OCI-LY7 (cell line): ENCODE results near the gene MORF4L1. TPM values are rescaled to one million over a fixed set of nuclear protein-coding genes. Genes with fewer than 3 reads are reported as not detected.

ENCODE experiments used
- BruUV-seq: library from RNA; stranded (reverse); fragments of 400-500 nt; replicated peaks from 2 replicates; lab custom pipeline; 2021; lab: Mats Ljungman, UMichigan
- CTCF ChIA-PET: fragments of 300-600 bp; sonication (Branson Sonifier 250); formaldehyde crosslinking; loops from one replicate; lab custom pipeline; 2022; ENCODE audit warnings: antibody characterized with exemption; ENCODE audit not compliant: unreplicated experiment; lab: Charles Lee
- POLR2A ChIA-PET: fragments of 300-600 bp; sonication (Branson Sonifier 250); formaldehyde crosslinking; loops from one replicate; lab custom pipeline; 2022; ENCODE audit warnings: antibody characterized with exemption; lab: Charles Lee
- DNase-seq: peaks from one replicate; pipeline ENCODE4 v3.0.0-alpha.2; 2015; ENCODE audit warnings: low spot score
- H2AFZ ChIP-seq: fragments of 200-600 bp; sonication (generic), shearing (Covaris generic); 2 replicates; pipeline ENCODE4 v1.6.1; 2014; ENCODE audit warnings: mild to moderate bottlenecking, antibody characterized with exemption, low read length, moderate library complexity
- H3K27ac ChIP-seq: fragments of 200-600 bp; sonication (generic); 2 replicates; pipeline ENCODE4 v1.5.1; 2014; ENCODE audit warnings: mixed run types, low read depth, mild to moderate bottlenecking, moderate library complexity, low read length, inconsistent platforms; ENCODE audit not compliant: poor library complexity, severe bottlenecking
- H3K36me3 ChIP-seq: fragments of 200-600 bp; sonication (generic); 2 replicates; pipeline ENCODE4 v1.6.1; 2014; ENCODE audit warnings: mild to moderate bottlenecking, antibody characterized with exemption, low read length, moderate library complexity, mixed read lengths; ENCODE audit not compliant: insufficient read depth
- H3K4me1 ChIP-seq: fragments of 200-600 bp; sonication (generic); 2 replicates; pipeline ENCODE4 v1.5.1; 2014; ENCODE audit warnings: mild to moderate bottlenecking, low read length; ENCODE audit not compliant: insufficient read depth, poor library complexity, severe bottlenecking
- H3K4me2 ChIP-seq: fragments of 200-600 bp; sonication (generic); 2 replicates; pipeline ENCODE4 v1.6.1; 2014; ENCODE audit warnings: mild to moderate bottlenecking, low read length
- H3K4me3 ChIP-seq: fragments of 200-600 bp; sonication (generic); 2 replicates; pipeline ENCODE4 v1.5.1; 2014; ENCODE audit warnings: mild to moderate bottlenecking, low read depth, low read length; ENCODE audit not compliant: poor library complexity, severe bottlenecking
- H3K79me2 ChIP-seq: fragments of 200-600 bp; sonication (generic); 2 replicates; pipeline ENCODE4 v1.6.1; 2016; ENCODE audit warnings: low read depth, mild to moderate bottlenecking, low read length, moderate library complexity, mixed read lengths; ENCODE audit not compliant: insufficient read depth
- H3K9me2 ChIP-seq: fragments of 200-600 bp; sonication (generic); 2 replicates; pipeline ENCODE4 v1.6.1; 2016; ENCODE audit warnings: mild to moderate bottlenecking, low read length, mixed read lengths; ENCODE audit not compliant: insufficient read depth
- H3K9me3 ChIP-seq: fragments of 200-600 bp; sonication (generic); 2 replicates; pipeline ENCODE4 v1.6.1; 2014; ENCODE audit warnings: mild to moderate bottlenecking, mixed run types, low read length, mixed read lengths
- H4K20me1 ChIP-seq: fragments of 200-600 bp; sonication (generic); 2 replicates; pipeline ENCODE4 v1.6.1; 2014; ENCODE audit warnings: mild to moderate bottlenecking, antibody characterized with exemption, low read length, moderate library complexity, mixed read lengths; ENCODE audit not compliant: insufficient read depth
- CTCF ChIP-seq: fragments of 200-600 bp; sonication (generic); conservative IDR thresholded peaks from 2 replicates; pipeline ENCODE4 v1.5.1; 2014; ENCODE audit warnings: mild to moderate bottlenecking, antibody characterized with exemption, low read length, moderate library complexity, mixed read lengths
- EZH2phosphoT487 ChIP-seq: fragments of 200-600 bp; sonication (generic); IDR thresholded peaks from 2 replicates; pipeline ENCODE4 v1.6.1; 2018; ENCODE audit warnings: low read depth, borderline replicate concordance, mild to moderate bottlenecking, mixed run types, antibody characterized with exemption, low read length, moderate library complexity, mixed read lengths
- intact Hi-C: fragments of 100-400 bp; cut with micrococcal nuclease; formaldehyde crosslinking; loops from one replicate; pipeline ENCODE4 v1.10.0; 2022; ENCODE audit not compliant: unreplicated experiment
- total RNA-seq, 2 experiments: library from RNA; depleted of rRNA in 1 of 2; stranded (reverse); fragments of >200 nt in 1 of 2; shearing (Covaris generic) in 1 of 2; gene quantifications; 2 replicates each; pipeline ENCODE4 v1.2.3, GENCODE V29; 2014 to 2022

Gene MORF4L1
- total RNA-seq, 2 experiments from 2014 or later = 152 to 286 TPM

- intact Hi-C loops = no loop called here
- Histone ChIP-seq H3K9me3 (no peaks in the 10 kb centered on the region), H3K4me2 (no peak overlapping the region), H4K20me1 (no peaks in the 10 kb centered on the region), H3K4me3 (no peak overlapping the region), H2AFZ (no peak overlapping the region), H3K36me3 (peaks cover 4% of the 10 kb centered on the region; the same call in 1 of the 2 replicates), H3K4me1 (no peaks in the 10 kb centered on the region), H3K9me2 (no peaks in the 10 kb centered on the region), H3K79me2 (no peaks in the 10 kb centered on the region), H3K27ac (no peak overlapping the region)
- POLR2A ChIA-PET = no interaction called here
- no TSS peak for BruUV-seq
- CTCF ChIA-PET = no interaction called here
- TF ChIP-seq EZH2phosphoT487 (no peak), CTCF (no peak)
- no peak for DNase-seq
Measured at GRCh38 chr15:78929536-78930264, 57.0 kb downstream of the MORF4L1 start.

DNA sequence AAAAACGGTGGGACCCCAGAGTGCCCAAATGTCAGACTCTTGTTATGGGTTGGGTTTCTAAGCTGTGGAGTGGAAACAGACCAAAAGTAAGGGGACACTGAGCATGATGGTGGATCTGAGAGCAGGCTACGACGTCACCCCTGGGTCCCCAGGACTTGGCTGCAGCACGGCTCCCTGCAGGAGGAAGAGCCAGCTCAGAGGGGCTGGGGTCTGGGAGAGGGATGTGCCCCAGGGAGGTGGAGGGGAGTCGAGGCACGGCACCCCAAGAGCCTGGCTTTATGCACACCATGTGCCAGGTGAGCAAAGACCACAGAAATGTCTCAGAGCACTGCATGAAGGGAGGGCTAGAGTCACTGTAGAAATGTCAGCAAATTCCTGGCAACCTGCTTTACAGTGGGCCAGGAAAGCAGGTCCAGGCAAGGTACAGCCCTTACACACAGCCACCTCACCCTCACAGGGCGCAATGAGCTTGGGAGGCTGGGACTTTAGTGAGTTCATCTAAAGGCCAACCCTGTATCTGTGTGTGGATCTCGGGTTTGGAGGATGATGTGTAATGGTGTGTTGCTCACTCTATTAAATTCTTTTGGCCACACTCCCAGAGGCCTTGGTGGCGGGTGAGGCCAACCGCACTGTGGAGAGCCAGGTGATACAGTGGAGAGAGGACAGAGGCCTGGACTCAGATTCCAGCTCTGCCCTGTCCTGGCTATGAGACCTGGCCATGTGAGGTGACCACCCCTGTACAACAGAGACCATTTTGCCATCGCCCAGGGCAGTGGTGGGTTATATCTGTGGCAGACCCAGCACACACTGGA, 58.1 kb downstream of the MORF4L1 start:
- intact Hi-C loops = no loop called here
- H3K79me2 ChIP-seq = no peaks in the 10 kb centered on the region
- H2AFZ ChIP-seq = no peak overlapping the region
- peaks cover 4% of the 10 kb centered on the region; the same call in 1 of the 2 replicates for H3K36me3 ChIP-seq
- H4K20me1 ChIP-seq = no peaks in the 10 kb centered on the region
- H3K4me1 ChIP-seq = no peaks in the 10 kb centered on the region
- DNase-seq = no peak
- BruUV-seq = no TSS peak
- TF ChIP-seq CTCF = no peak
- no peak for TF ChIP-seq EZH2phosphoT487
- H3K9me3 ChIP-seq = no peaks in the 10 kb centered on the region
- no peak overlapping the region for H3K27ac ChIP-seq
- ChIA-PET POLR2A (no interaction called here), CTCF (no interaction called here)
- H3K9me2 ChIP-seq = no peaks in the 10 kb centered on the region
- no peak overlapping the region for H3K4me3 ChIP-seq
- H3K4me2 ChIP-seq = no peak overlapping the region
